OCI-LY3 (cell line): ENCODE data around the gene VMP1.

ENCODE experiments used
- EZH2phosphoT487 ChIP-seq: fragments of 200-600 bp; shearing (Covaris generic); IDR thresholded peaks from 2 replicates; pipeline ENCODE4 v1.6.1; 2018; ENCODE audit warnings: antibody characterized with exemption, mixed run types, low read depth
- TF ChIP-seq, protein P1 (sequence below): fragments of 200-600, 300-600 bp; sonication (generic); IDR thresholded peaks from 2 replicates; pipeline ENCODE4 v1.5.1; 2014; ENCODE audit warnings: antibody characterized with exemption, low read length, low read depth

DNA sequence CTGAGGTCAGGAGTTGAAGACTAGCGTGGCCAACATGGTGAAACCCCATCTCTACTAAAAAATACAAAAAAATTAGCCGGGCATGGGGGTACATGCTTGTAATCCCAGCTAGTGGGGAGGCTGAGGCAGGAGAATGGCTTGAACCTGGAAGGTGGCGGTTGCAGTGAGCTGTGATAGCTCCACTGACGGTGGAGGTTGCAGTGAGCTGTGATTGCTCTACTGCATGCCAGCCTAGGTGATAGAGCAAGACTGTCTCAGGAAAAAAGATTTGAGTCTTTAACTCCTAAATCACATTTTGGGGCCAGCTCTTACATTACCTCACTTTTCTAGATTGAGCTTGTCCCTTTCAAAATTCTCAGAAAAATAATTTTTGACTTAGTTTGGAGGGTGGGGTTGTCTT, 15.2 kb downstream of the VMP1 start:
- TF ChIP-seq, protein P1, sequence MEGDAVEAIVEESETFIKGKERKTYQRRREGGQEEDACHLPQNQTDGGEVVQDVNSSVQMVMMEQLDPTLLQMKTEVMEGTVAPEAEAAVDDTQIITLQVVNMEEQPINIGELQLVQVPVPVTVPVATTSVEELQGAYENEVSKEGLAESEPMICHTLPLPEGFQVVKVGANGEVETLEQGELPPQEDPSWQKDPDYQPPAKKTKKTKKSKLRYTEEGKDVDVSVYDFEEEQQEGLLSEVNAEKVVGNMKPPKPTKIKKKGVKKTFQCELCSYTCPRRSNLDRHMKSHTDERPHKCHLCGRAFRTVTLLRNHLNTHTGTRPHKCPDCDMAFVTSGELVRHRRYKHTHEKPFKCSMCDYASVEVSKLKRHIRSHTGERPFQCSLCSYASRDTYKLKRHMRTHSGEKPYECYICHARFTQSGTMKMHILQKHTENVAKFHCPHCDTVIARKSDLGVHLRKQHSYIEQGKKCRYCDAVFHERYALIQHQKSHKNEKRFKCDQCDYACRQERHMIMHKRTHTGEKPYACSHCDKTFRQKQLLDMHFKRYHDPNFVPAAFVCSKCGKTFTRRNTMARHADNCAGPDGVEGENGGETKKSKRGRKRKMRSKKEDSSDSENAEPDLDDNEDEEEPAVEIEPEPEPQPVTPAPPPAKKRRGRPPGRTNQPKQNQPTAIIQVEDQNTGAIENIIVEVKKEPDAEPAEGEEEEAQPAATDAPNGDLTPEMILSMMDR = no peak
- no peak for TF ChIP-seq EZH2phosphoT487
